H1 (cell line): ENCODE results near the gene ALK.

Experiments
- BCL11A ChIP-seq, 2 experiments: IDR thresholded peaks; one replicate each; pipeline ENCODE4 v1.6.1; 2011; ENCODE audit warnings: low read depth in 2 of 2, low read length in 2 of 2, mild to moderate bottlenecking in 2 of 2
- CHD1 ChIP-seq: IDR thresholded peaks from 2 replicates; pipeline ENCODE4 v1.6.1; 2012; ENCODE audit warnings: low read depth, low read length, improper control_type of control experiment
- CTCF ChIP-seq, 3 experiments: IDR thresholded peaks; 1 replicate in 2 of 3; 2 replicates in 1 of 3; pipeline versions ENCODE4 v1.5.1 to v1.6.1; 2011; ENCODE audit warnings: low read length in 3 of 3, mild to moderate bottlenecking in 3 of 3, inconsistent platforms in 2 of 3, low read depth in 1 of 3, moderate library complexity in 1 of 3; ENCODE audit not compliant: insufficient read depth in 1 of 3; ENCODE audit errors: control extremely low read depth in 1 of 3
- EZH2 ChIP-seq: fragments of 200-600 bp; sonication (generic); IDR thresholded peaks from 2 replicates; pipeline ENCODE4 v1.7.1; 2012; ENCODE audit warnings: low read depth, mild to moderate bottlenecking, moderate library complexity, low read length, inconsistent platforms; ENCODE audit not compliant: severe bottlenecking
- JUN ChIP-seq: IDR thresholded peaks from 2 replicates; pipeline ENCODE4 v1.6.1; 2011; ENCODE audit warnings: low read depth, mild to moderate bottlenecking, improper control_type of control experiment, low read length
- JUND ChIP-seq: IDR thresholded peaks from 2 replicates; pipeline ENCODE4 v1.6.1; 2011; ENCODE audit warnings: mild to moderate bottlenecking, improper control_type of control experiment, low read length
- MAX ChIP-seq: IDR thresholded peaks from 2 replicates; pipeline ENCODE4 v1.6.1; 2012; ENCODE audit warnings: inconsistent platforms
- POLR2A ChIP-seq, 2 experiments: IDR thresholded peaks; 1 replicate in 1 of 2; 2 replicates in 1 of 2; pipeline ENCODE4 v1.6.1; 2011; ENCODE audit warnings: low read depth in 2 of 2, low read length in 2 of 2, mild to moderate bottlenecking in 2 of 2; ENCODE audit errors: control extremely low read depth in 1 of 2
- POLR2AphosphoS5 ChIP-seq: IDR thresholded peaks from 2 replicates; pipeline ENCODE4 v1.6.1; 2011; ENCODE audit warnings: low read depth, low read length
- RAD21 ChIP-seq, 2 experiments: IDR thresholded peaks in 1 of 2; conservative IDR thresholded peaks in 1 of 2; 2 replicates each; pipeline ENCODE4 v1.6.1; 2011; ENCODE audit warnings: low read depth in 2 of 2, low read length in 2 of 2, improper control_type of control experiment in 1 of 2, inconsistent platforms in 1 of 2, mild to moderate bottlenecking in 1 of 2, moderate library complexity in 1 of 2
- RFX5 ChIP-seq: IDR thresholded peaks from 2 replicates; pipeline ENCODE4 v1.6.1; 2011; ENCODE audit warnings: low read depth, low read length, improper control_type of control experiment, borderline replicate concordance
- USF2 ChIP-seq: IDR thresholded peaks from 2 replicates; pipeline ENCODE4 v1.6.1; 2011; ENCODE audit warnings: low read length, improper control_type of control experiment
- YY1 ChIP-seq: IDR thresholded peaks from 2 replicates; pipeline ENCODE4 v1.6.1; 2011; ENCODE audit warnings: low read depth, mild to moderate bottlenecking, low read length
- ZNF274 ChIP-seq: IDR thresholded peaks from 2 replicates; pipeline ENCODE4 v1.7.0; 2012; ENCODE audit warnings: low read length, borderline replicate concordance; ENCODE audit errors: extremely low read depth

GRCh38 chr2:29755233-29755632 lies 166.2 kb downstream of the ALK start:
- TF ChIP-seq POLR2A (IDR thresholded peaks at IDR 0.05; ENCODE audit: control extremely low read depth in 1 of 2, low read depth in 2 of 2, low read length in 2 of 2) (no peak), CTCF (IDR thresholded peaks at IDR 0.05; ENCODE audit: control extremely low read depth in 1 of 3, insufficient read depth in 1 of 3, low read depth in 1 of 3, low read length in 3 of 3) (no peak), EZH2 (no peak), JUND (no peak), USF2 (no peak), RFX5 (no peak), POLR2AphosphoS5 (no peak), YY1 (no peak), CHD1 (no peak), RAD21 (IDR thresholded peaks at IDR 0.05 in 1 of 2, conservative IDR thresholded peaks at IDR 0.05 in 1 of 2; ENCODE audit: low read depth in 2 of 2, low read length in 2 of 2) (no peak), ZNF274 (no peak), MAX (no peak), BCL11A (IDR thresholded peaks at IDR 0.05; ENCODE audit: low read depth in 2 of 2, low read length in 2 of 2) (no peak), JUN (no peak)
